ENCODE results near the gene ERF.

Gene ERF

GRCh38 chr19:42233106-42233505 lies 21.8 kb downstream of the ERF start:
- Histone ChIP-seq H3K27ac (no peak overlapping the region), H3K4me2 (no peak overlapping the region), H3K27me3 (ENCODE audit: insufficient read depth, low read depth) (no peaks in the 10 kb centered on the region), H3K4me1 (ENCODE audit: low read depth, poor library complexity, severe bottlenecking) (no peaks in the 10 kb centered on the region), H2AFZ (ENCODE audit: low read depth) (no peak overlapping the region), H3K4me3 (IDR thresholded peaks at IDR 0.05; ENCODE audit: insufficient read depth, low read depth, low read length) (no peak overlapping the region), H4K20me1 (ENCODE audit: insufficient read depth) (no peaks in the 10 kb centered on the region), H3K79me2 (ENCODE audit: insufficient read depth, low read depth) (no peaks in the 10 kb centered on the region; the same call in 1 of the 2 replicates), H3K36me3 (ENCODE audit: insufficient read depth) (peaks cover 6% of the 10 kb centered on the region; the same call in 1 of the 2 replicates), H3K9ac (no peak overlapping the region)
- TF ChIP-seq CTCF (conservative IDR thresholded peaks at IDR 0.05; ENCODE audit: low read depth, low read length) = no peak

- no peaks in the 10 kb centered on the region for H3K4me1 ChIP-seq (ENCODE audit: low read depth, poor library complexity, severe bottlenecking)
- peaks cover 6% of the 10 kb centered on the region; the same call in 1 of the 2 replicates for H3K36me3 ChIP-seq (ENCODE audit: insufficient read depth)
- no peaks in the 10 kb centered on the region for H3K27me3 ChIP-seq (ENCODE audit: insufficient read depth, low read depth)
- no peak overlapping the region for H2AFZ ChIP-seq (ENCODE audit: low read depth)
- no peak for TF ChIP-seq CTCF (conservative IDR thresholded peaks at IDR 0.05; ENCODE audit: low read depth, low read length)
- no peak overlapping the region for H3K4me3 ChIP-seq (IDR thresholded peaks at IDR 0.05; ENCODE audit: insufficient read depth, low read depth, low read length)
- H3K9ac ChIP-seq = no peak overlapping the region
- no peak overlapping the region for H3K4me2 ChIP-seq
- H3K27ac ChIP-seq = no peak overlapping the region
- no peaks in the 10 kb centered on the region; the same call in 1 of the 2 replicates for H3K79me2 ChIP-seq (ENCODE audit: insufficient read depth, low read depth)
- H4K20me1 ChIP-seq (ENCODE audit: insufficient read depth) = no peaks in the 10 kb centered on the region
Measured at GRCh38 chr19:42232435-42232834, 22.5 kb downstream of the ERF start.

DNA sequence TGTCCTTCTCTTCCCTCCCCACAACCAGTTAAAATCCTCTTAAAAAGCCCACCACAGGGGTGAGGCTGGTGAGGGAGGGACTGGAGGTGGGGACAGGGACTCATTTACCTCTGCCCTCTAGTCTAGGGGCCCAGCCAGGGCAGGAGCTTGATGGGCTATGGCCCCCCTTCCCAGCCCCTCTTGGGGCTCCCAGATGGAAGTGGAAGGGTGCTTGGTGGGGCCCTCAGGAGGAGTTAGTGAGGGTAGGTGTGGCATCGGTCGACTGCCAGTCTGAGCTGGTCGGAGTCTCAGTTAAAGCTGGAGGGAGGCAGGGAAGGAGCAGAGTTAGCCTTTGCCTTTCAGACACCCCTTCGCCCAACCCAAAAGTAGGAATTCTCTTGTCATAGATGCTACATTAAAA lies 24.4 kb downstream of the ERF start:
- H3K9ac ChIP-seq = no peak overlapping the region
- no peaks in the 10 kb centered on the region for H3K4me1 ChIP-seq (ENCODE audit: low read depth, poor library complexity, severe bottlenecking)
- H2AFZ ChIP-seq (ENCODE audit: low read depth) = no peak overlapping the region
- no peak overlapping the region for H3K4me2 ChIP-seq
- no peak overlapping the region for H3K4me3 ChIP-seq (IDR thresholded peaks at IDR 0.05; ENCODE audit: insufficient read depth, low read depth, low read length)
- H4K20me1 ChIP-seq (ENCODE audit: insufficient read depth) = no peaks in the 10 kb centered on the region
- TF ChIP-seq CTCF (conservative IDR thresholded peaks at IDR 0.05; ENCODE audit: low read depth, low read length) = no peak
- no peaks in the 10 kb centered on the region for H3K27me3 ChIP-seq (ENCODE audit: insufficient read depth, low read depth)
- H3K79me2 ChIP-seq (ENCODE audit: insufficient read depth, low read depth) = no peaks in the 10 kb centered on the region; the same call in 1 of the 2 replicates
- H3K27ac ChIP-seq = no peak overlapping the region
- peaks cover 6% of the 10 kb centered on the region; the same call in 1 of the 2 replicates for H3K36me3 ChIP-seq (ENCODE audit: insufficient read depth)

- Histone ChIP-seq H2AFZ (ENCODE audit: low read depth) (no peak overlapping the region), H3K4me3 (IDR thresholded peaks at IDR 0.05; ENCODE audit: insufficient read depth, low read depth, low read length) (no peak overlapping the region), H3K4me1 (ENCODE audit: low read depth, poor library complexity, severe bottlenecking) (no peaks in the 10 kb centered on the region), H3K9ac (no peak overlapping the region), H3K27ac (no peak overlapping the region), H3K79me2 (ENCODE audit: insufficient read depth, low read depth) (no peaks in the 10 kb centered on the region; the same call in 1 of the 2 replicates), H4K20me1 (ENCODE audit: insufficient read depth) (no peaks in the 10 kb centered on the region), H3K36me3 (ENCODE audit: insufficient read depth) (peaks cover 6% of the 10 kb centered on the region; the same call in 1 of the 2 replicates), H3K4me2 (no peak overlapping the region), H3K27me3 (ENCODE audit: insufficient read depth, low read depth) (no peaks in the 10 kb centered on the region)
- no peak for TF ChIP-seq CTCF (conservative IDR thresholded peaks at IDR 0.05; ENCODE audit: low read depth, low read length)
Measured at GRCh38 chr19:42229855-42230351, 25.0 kb downstream of the ERF start.
